Measurements from ENCODE around the gene IFTAP.
"Not testable (repeated sequence)": the region's sequence is repeated elsewhere in the genome, so short reads cannot be mapped to it uniquely, and the experiment has no call there.

Gene IFTAP, protein sequence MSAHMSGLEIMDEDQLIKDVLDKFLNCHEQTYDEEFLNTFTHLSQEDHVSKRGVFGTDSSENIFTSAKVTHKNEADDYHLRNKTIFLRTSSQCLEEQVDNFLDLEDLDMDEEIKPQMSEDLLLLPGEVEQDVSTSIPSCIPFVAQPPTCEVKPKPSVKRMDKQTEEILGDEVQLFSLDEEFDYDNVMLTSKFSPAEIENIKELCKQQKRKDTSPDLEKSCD

DNA sequence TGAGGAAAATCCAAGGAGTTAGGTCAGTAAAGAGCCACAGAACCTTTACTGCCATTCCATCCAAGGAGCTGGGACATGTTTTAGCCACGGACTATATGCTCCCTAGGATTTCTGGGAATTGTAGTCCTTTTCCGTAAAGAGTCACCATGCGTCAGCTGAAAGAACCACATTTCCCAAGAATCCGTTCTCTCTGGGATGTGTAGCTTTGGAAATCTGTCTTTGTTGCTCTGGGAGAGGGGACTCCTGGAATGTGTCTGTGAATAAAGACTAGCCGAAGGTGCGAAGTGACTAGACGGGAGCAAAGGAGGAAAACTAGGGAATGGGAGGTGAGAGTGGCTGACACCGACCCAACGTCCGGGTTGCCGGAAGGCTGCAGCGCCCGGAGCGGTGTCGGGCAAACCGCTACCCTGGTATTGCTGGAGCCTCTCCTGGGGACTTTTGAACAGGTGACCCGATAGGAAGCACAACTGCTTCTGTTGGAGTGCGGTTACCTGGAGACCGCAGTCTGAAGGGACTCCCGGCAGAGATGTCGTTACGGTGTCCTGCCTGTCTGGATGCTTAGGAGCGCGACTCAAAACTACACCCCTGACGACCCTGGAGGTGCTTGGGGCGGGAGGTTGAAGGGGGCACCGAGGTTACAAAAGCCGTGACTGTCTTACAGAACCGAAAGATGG is at the start of gene IFTAP:
TSS of gene IFTAP (plus strand) at position 187 of the 674 bp plus-strand sequence. CDS start 15,602 bp downstream, outside the sequence.
- DNase-seq: peak; percentile 74

DNA sequence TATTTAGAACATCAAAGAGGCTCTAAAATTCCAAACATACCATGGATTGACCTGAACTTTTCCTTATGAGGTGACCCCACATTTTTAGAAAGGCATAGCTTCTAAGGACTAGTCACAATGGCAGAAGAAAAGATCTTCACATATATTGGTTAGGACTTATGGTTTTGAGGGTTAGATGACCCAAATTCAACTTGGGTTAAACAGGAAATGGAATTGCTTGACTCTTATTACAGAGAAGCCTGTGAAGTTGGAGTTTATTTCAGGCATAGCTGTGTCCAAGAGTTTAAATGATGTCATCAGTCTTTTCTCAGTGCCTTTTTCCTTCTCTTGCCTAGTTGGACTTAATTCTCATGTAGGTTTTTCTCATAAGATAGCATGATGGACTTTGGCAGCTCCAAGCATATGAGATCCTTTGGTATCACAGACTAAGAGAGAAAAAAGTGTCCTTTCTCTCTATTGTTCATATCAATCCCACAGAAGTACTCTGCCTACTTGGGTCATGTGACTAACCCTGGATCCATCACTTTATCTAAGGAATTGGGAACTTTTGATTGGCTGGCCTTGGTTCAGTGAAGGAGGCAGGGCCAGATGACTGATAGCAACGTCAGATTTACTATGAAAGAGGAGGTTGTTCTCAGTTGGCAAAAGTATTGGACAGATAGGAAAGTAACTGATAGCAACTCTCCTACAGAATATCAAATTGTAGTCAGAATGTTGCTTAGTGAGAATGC is 43.8 kb upstream of the IFTAP start:
- DNase-seq: no peak

DNA sequence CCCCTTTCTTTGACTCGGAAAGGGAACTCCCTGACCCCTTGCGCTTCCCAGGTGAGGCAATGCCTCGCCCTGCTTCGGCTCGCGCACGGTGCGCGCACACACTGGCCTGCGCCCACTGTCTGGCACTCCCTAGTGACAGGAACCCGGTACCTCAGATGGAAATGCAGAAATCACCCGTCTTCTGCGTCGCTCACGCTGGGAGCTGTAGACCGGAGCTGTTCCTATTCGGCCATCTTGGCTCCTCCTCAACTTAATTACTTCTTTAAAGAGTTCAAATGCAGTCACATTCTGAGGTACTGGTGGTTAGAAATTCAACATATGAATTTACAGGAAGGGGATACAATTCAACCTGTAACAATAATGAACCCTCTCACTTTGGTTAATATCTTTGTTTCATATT is 36.9 kb upstream of the IFTAP start:
- DNase-seq: not testable (repeated sequence)

DNA sequence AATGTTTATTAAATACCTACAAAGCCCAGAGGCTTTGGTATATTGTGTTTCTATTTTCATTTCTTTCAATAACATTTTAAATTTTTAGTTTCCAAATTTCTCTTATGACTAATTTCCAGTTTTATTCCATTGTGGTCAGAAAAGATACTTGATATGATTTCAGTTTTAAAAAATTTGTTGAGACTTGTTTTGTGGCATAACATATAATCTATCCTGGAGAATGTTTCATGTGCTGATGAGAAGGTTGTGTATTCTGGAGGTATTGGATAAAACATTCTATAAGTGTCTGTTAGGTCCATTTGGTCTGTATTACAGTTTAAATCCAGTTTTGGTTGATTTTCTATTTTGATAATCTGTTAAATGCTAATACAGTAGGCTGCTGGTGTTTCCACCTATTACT is 36.3 kb upstream of the IFTAP start:
- DNase-seq: no peak

DNA sequence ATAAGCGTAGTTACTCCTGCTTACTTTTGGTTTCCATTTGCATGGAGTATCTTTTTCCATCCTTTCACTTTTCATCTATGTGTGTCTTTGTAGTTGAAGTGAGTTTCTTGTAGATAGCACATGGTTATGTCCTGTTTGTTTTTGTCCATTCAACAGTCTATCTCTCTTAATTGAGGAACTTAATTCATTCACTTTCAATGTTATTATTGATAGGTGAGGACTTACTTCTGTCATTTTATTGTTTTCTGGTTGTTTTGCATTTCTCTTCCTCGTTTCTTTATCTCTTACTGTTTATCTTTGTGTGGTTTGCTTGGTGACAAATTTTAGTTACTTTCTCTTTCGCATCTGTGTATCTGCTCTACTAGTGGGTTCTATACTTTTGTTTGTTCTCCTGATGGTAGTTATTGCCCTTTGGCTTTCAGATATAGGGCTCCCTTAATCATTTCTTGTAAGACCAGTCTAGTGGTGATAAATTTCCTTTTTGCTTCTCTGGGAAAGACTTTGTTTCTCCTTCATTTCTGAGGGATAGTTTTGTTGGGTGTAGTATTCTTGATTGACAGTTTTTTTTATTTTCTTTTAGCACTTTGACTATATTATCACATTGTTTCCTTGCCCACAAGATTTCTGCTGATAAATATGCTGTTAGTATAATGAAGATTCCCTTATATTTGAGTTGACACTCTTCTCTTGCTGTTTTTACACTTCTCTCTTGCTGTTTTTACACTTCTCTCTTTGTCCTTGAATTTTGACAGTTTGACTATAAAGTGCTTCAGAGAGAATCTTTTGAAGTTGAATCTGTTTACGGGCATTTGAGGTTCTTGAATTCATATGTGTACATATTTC is 35.5 kb upstream of the IFTAP start:
- DNase-seq: no peak

DNA sequence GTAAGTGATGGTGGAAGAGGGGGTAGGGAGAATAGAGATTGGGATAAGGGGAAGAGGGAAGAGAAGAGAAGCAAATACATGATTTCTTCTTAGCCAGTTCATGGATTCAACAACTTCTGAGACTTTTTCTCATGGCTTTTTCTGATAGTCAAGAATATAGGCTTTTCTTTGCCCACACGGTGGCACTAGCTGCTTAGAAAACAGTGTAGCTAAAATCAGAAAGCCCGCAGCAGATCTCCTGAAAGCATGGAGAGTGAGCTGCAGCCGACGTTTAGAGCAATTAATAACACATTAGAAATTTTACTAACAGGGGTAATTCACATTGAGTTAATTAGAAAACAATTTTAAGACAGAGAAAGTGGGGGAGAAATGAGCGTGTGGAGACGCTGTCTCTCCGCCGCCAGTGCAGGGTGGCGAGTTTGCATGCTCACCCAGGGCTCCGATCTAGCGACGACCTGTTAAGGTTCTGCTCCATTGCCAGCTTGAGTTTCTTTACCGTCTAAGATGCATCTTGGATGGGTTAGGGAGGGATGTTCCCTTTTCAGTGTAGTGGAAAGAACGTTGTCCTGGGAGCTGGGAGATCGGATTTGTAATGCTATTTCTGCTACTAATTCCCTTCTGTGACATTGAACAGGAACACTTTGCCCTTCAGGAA is 29.8 kb upstream of the IFTAP start:
- peak; percentile 42 for DNase-seq

DNA sequence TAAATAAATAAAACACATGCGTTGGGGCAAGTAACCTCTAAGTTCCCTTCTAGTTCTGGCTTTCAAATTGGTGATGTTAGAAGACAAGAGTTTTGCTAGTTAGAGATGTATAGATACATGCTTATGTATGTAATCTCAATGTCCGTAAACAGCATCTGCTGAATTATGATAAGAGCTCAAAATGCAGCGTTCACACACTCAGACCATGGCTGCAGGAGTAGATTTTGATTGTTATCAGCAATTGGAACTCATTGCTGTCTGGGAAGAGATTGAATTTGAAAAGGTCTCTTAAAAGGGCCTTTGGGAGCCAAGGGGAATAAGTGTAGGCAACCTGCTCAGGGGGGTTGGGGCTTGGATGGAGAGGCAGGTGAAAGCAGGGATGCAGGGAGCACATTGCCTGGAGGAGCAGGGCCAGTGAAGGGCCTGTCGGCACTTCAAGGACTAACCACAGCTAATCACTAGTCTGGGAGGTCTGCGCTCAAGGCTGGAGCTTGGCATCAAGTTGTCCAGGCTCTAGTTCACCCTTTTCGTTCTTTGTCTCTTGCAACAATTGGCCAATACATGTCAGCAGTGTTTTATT is 29.2 kb upstream of the IFTAP start:
- no peak for DNase-seq

DNA sequence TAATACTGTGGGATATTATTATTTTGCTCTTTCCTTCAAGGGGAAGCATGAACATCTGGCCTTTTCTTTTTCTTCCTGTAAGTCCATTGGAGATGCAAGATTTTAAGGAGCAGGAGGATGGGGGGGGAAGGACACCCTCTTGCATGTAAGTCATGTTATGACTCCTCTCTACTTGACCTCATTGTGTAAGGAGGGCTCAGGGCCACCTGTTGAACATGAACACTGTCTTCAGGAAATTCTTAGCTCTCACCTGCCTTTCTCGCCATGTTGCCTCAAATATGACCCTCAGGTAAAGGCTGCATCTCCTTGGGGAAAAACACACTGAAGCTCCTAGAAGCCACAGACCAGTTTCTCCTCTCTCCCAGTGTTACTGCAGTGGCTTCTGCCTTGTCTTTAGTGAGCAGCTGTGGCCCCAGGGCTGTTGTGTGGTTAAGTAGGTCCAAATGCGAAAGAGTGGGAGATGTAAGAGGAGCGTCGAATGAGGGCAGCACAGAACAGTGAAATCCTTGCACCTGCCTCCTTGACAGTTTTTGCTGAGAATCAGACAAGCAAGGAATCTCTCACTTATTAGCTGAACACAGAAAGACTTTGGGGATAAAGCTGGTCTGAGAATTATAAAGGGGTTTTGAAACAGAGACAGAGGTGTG is 27.8 kb upstream of the IFTAP start:
- no peak for DNase-seq

DNA sequence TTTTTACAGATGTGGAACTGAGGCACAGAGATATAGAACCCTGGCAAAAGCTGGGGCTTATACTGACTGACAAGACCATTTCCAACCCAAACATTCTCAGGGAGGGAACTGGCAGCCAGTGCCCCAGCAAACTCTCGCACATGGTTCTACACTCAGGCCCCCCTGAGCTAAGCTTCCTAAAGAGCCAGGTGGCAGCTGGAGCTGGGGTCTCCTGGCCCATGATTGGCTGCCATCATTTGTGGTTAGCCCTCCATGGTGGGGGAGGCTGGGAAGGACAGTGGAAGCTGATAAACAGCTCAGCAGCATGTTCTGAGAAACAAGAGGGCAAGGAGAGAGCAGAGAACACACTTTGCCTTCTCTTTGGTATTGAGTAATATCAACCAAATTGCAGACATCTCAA is 26.6 kb upstream of the IFTAP start, which contains the start of gene RAG1:
TSS of gene RAG1 (plus strand) at position 314 of the 400 bp plus-strand sequence. CDS start 5,298 bp downstream, outside the sequence.
- no peak for DNase-seq

DNA sequence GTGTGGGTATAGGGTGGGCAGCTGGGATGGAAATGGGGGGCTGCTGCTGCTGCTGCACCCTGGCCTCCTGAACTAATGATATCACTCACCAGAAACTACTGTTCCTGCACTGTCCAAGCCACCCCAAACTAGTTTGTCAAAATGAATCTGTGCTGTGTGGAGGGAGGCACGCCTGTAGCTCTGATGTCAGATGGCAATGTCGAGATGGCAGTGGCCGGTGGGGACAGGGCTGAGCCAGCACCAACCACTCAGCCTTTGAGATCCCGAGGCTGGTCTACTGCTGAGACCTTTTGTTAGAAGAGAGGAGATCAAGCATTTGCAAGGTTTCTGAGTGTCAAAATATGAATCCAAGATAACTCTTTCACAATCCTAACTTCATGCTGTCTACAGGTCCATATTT is 25.2 kb upstream of the IFTAP start:
- no peak for DNase-seq

DNA sequence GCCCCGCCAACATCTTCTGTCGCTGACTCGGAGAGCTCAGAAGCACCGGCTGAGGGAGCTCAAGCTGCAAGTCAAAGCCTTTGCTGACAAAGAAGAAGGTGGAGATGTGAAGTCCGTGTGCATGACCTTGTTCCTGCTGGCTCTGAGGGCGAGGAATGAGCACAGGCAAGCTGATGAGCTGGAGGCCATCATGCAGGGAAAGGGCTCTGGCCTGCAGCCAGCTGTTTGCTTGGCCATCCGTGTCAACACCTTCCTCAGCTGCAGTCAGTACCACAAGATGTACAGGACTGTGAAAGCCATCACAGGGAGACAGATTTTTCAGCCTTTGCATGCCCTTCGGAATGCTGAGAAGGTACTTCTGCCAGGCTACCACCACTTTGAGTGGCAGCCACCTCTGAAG is 19.8 kb upstream of the IFTAP start:
- DNase-seq: no peak

DNA sequence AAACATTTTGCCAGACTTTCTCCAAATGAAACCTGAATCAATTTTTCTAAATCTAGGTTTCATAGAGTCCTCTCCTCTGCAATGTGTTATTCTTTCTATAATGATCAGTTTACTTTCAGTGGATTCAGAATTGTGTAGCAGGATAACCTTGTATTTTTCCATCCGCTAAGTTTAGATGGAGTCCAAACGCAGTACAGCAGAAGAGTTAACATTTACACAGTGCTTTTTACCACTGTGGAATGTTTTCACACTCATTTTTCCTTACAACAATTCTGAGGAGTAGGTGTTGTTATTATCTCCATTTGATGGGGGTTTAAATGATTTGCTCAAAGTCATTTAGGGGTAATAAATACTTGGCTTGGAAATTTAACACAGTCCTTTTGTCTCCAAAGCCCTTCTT is 16.9 kb upstream of the IFTAP start:
- no peak for DNase-seq

DNA sequence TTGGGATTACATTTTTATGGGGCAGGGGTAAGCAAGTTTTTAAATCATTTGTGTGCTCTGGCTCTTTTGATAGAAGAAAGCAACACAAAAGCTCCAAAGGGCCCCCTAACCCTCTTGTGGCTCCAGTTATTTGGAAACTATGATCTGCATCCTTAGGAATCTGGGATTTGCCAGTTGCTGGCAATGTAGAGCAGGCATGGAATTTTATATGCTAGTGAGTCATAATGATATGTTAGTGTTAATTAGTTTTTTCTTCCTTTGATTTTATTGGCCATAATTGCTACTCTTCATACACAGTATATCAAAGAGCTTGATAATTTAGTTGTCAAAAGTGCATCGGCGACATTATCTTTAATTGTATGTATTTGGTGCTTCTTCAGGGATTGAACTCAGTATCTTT is 16.4 kb upstream of the IFTAP start:
- DNase-seq: no peak

DNA sequence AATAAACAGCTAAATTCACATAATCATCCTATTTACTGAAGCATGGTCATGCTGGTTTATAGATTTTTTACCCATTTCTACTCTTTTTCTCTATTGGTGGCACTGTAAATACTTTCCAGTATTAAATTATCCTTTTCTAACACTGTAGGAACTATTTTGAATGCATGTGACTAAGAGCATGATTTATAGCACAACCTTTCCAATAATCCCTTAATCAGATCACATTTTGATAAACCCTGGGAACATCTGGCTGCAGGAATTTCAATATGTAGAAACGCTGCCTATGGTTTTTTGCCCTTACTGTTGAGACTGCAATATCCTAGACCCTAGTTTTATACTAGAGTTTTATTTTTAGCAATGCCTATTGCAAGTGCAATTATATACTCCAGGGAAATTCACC is 15.8 kb upstream of the IFTAP start:
- no peak for DNase-seq

DNA sequence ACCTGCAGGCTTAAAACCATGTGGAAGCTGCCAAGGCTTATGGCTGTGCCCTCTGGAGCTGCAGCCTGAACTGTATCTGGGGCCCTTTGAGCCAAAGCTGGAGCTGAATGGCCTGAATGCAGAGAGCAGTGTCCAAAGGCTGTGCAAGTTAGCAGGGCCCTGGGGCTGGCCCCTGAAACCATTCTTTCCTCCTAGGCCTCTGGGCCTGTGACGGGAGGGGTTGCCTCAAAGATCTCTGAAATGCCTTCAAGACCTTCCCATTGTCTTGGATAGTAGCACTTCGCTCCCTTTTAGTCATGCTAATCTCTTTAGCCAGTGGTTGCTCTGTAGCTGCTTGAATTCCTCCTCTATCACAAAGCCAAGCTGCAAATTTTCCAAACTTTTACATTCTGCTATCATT is 12.8 kb upstream of the IFTAP start:
- no peak for DNase-seq

DNA sequence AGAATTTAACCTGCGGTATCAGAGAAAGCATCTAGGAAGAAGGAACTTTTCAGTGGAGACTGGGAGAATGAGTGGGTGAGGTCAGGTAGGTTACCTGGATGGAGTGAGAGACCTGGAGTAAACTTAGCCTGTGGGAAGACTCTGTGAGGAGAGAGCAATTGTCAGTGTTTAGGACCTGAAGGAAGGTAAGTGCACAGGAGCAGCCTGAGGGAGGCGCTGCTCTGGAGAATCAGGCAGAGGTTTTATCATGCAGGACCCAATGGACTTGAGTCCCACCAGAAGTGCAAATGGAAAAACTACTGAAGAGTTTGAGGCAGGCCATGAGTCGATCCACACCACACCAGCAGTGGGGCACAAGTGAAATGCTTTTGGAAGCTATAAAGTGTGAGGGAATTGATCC is 10.6 kb upstream of the IFTAP start:
- no peak for DNase-seq

DNA sequence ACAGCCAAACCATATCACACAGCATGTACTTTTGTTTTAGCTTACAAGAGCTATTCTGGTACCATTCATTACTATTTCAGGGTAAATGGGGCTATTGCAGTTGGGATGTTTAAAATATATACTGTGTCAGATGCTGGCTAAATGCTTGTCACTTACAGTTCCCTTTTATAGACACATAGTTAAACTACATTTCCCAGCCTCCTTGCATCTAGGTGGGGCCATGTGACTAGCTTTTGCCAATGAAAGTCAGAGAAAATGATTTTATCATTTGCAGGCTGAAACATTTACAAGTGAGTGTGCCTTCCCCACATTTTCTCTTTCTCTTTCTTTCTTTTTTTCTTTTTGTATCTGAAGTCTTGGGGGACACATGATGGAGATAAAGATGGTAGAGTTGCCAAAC is 7.8 kb upstream of the IFTAP start:
- no peak for DNase-seq

DNA sequence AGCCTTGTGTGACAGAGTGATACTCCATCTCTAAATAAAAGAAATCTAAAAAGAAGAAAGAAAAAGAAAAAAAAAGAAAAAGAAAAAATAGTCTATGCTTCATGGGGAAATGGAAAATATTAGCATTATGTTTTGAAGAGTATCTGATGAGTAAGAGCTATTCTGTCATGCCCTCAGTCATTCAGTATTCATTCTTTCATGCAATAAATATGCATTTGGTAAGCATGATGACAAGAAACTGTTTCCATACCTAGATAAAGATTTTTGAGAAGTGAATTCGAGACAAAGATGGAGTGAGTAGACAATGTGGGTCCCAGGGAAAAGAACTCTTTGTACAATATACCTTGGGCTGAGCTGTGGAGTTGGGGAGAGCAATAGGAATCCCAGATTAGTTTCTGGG is 6.2 kb upstream of the IFTAP start:
- no peak for DNase-seq

DNA sequence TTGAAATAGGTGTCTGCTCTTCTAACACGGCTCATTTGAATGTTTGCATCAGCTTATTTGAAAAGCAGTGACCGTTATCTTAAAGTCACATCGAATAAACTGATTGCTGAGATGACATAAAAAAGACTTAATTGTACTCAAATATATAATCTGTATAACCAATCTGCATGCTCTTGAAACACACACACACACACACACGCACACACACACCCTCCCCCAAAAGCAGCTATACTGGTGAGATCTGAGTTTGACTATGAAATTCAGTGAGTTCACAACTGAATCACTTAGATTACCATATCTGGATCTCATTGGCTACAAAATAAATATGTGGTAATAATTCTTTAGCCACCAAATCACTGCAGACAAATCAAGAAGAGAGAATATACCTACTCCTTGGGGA is 3.8 kb upstream of the IFTAP start:
- no peak for DNase-seq

DNA sequence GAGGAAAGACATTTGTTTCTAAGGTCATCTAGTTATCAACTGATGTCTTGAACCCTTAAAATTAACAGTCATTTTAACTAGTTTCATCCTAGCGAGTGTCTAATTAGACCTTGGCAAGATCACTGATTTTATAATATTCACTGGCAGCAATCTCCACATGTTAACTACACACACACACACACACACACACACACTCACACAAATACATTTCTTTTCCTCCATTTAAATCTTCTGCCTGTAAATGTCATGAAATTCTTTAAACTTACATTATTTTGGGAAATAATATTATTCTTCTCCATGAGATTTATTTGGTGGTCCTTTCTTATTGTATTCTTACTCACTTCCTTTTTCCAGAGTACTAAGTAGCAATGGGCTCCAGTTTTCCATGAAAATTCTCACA is 2.9 kb upstream of the IFTAP start:
- DNase-seq: no peak

DNA sequence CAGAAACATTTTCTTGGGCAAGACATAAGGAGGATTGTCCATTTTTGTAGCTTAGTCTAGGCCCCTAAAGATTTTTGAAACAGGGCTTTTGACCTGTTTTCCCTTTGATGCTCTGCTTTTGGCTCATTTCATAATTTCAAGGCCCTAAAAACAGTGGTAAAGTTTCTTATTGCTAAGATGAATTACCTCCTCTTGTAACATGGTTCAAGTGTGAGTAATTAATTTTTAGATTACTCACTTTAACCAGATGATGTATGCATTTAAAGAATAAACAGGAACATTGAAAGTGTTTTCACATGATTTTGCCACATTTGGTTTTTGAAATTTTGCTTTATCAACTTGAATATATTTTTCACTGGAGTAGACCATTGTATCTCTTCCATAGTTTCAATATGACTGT is 2.6 kb downstream of the IFTAP start:
- no peak for DNase-seq

DNA sequence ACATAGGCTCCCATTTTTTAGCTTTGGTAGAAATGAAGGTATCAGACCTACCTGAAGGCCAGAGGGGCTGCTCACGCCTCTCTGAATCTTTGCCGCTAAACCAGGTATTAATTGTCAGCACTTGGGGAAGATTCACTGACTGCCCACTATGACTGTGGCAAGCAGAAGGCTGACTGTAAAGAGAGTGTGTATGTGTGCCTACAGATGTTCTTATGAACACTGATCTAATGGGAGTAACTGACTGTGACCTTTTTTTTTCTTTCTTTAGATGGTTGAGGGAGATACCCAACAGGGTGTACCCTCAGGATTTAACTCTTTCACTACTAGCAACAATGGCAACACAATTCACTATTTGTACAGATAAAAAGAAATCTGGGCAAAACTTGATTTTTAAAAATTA is 3.7 kb downstream of the IFTAP start, which contains the start of gene RAG2:
TSS of gene RAG2 (minus strand) at position 186 of the 400 bp plus-strand sequence. CDS start 4,068 bp downstream, outside the sequence.
- DNase-seq: no peak
